SKM-1 (cell line): ENCODE measurements around the gene PLB1.
A peak's percentile ranks its signal among the peaks of the same experiment; 100 is the strongest.

Experiments used
- DNase-seq: peaks from one replicate; lab custom pipeline; 2025; ENCODE audit not compliant: unreplicated experiment; lab: John Stamatoyannopoulos, UW

The PLB1 gene

GRCh38 chr2:28623582-28624405 lies 127.9 kb downstream of the PLB1 start:
- no peak for DNase-seq

GRCh38 chr2:28624436-28624792 lies 128.6 kb downstream of the PLB1 start:
- DNase-seq: no peak

DNA sequence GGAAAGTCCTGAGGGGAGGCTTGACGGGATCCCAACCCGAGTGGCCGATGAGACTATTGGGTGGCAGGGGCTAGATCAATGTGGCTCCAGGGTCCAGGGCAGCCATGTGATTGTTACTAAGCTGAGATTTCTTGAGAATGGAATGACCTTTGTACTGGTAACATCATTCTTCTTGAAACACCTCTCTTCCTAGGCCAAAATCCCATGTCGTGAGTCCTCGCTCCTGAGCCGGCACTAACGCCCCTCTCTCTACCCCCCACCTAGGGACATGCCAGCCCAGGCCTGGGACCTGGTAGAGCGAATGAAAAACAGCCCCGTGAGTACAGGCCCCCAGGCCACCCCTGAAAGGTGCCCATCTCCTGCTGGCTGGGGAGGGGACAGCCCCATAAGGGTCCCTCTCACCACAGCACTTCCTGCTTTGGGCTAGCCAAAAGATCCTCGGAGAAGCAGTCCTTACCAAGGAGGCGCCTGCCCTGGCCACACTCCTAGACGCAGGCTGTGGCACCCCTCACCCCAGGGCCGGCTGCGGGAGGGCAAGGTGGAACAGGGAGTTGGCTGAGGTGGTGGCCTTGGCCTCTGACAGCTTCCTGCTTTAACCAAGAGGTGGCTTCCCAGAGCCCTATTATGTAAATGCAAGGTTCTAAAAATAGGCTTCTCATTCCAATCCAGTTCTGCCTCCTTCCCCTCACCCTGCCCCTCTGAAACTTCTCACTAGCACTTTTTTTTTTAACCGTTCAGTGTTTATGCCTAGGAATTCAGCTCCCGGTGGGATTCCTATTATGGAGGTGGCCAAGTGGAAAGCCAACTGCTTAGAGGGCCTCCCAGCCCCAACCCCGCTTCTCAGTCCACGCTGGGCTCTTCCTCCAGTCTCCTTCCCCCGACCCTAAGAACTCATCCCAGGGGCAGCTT lies 129.2 kb downstream of the PLB1 start:
- DNase-seq: peak; percentile 68

DNA sequence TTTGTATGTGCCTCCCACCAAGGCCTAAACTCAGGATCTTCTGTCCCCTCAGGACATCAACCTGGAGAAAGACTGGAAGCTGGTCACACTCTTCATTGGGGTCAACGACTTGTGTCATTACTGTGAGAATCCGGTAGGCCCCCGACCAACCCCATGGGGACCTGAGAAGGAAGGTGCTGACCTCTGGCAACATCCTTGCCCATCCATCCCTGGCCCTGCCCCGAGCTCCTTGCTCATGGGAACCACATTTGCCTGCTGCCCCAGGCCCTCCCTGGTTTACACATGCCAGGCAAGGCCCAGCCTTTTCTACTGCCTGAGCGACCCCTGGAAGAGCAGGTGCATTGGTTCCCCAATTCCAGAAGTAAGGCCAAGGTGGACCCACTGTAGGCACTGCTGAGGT lies 130.5 kb downstream of the PLB1 start:
- no peak for DNase-seq

DNA sequence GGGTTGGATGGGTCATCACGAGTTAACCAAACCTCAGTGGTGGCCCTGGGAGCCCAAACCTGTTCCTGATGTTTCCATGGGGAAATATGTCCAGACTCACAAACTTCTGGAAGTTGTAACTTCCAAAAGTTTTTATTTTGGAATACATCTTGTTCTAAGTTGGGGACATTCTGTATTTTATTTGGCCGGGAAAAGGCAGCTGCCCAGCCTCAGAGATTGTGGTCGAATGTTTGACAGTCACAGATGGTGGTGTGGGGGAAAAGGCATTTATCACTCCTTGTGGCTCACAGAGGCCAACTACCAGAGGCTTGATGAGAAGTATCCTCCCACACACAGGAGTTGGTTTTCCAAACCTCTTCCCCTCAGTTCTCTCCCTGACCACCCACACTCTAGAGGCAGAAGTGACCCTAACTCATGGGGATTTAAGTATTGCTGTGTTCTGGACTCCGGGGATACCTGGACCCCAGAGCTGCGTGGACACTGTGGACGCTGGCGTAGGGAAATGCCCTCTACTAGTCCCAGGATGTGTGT lies 131.1 kb downstream of the PLB1 start:
- DNase-seq: no peak

DNA sequence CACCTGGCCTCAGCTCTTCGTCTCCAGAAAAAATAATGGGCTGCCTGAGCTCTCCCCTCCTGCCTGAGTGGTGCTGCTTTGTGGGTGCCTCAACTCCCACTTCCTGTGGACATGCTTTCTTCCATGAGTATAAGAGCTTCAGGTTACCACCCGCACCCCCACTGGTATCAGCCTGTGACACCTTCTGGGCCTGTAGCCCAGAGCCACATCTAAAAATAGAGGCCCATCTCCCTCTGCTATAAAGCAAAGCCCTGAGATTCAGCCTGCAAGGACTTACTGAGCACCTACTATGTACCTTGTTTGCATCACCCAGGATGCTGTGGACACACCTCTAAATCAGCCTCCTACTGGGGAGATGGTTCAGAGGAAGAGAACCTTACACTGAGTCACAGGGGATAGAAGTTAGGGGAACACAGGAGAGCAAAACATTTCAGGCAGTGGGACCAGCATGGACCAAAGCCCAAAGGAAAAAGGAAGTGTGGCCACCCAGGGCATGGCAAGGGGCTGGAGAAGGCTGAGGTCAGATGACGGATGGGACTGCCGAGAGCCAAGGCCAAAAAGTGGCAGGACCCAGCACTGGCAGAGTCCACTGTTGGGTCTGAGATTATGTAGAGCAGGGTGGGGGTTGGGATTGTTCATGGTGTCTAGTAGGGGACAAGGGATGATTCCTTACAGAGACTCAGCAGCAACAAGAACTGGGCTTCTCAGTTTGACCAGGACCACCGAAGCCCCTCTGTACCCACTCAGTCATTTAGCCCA lies 132.0 kb downstream of the PLB1 start:
- no peak for DNase-seq

- DNase-seq: no peak
These were observed 132.6 kb downstream of the PLB1 start for GRCh38 chr2:28628506-28628905.

- no peak for DNase-seq
These were observed 133.1 kb downstream of the PLB1 start for GRCh38 chr2:28628987-28629386.

DNA sequence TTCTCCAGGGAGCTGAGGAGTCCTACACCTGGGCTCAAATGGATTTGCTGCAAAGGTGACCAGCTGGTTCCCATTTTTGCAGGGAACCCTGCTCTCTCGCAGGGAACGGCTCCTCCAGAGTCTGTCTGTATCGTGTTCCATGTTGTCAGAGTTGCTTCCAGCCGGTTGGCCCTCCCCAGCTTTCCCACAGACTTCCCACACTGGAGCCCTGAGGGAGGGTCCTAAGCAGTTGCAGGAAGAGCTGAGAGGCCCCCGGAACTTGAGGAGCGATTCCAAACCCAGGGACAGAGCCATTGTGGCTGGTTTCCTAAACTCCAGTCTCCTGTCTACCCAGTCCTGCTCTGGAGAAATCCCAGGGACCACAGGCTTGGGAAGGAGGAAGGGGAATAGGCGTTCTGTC lies 134.1 kb downstream of the PLB1 start:
- no peak for DNase-seq

DNA sequence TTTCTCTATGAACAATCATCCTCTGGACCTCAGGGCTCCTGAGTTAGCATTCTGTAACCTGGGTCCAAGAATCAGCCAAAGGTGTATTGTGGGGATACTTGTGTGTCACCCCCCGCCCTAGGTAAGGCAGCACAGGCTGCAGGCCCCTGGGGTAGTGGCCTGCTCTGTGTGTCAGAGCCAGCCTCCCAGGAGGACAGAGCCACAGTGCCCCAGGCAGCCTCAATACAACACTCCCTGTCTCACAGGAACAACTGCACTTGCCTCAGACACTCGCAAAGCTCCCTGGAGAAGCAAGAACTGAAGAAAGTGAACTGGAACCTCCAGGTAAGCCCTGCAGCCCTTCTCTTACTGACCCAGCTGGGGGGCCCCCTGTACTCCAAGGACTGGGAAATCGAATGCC lies 134.5 kb downstream of the PLB1 start:
- no peak for DNase-seq

- DNase-seq: no peak
These were observed 135.8 kb downstream of the PLB1 start for GRCh38 chr2:28631514-28632206.

- no peak for DNase-seq
These were observed 136.9 kb downstream of the PLB1 start for GRCh38 chr2:28632791-28633190.

- no peak for DNase-seq
These were observed 137.3 kb downstream of the PLB1 start for GRCh38 chr2:28633204-28633603.

DNA sequence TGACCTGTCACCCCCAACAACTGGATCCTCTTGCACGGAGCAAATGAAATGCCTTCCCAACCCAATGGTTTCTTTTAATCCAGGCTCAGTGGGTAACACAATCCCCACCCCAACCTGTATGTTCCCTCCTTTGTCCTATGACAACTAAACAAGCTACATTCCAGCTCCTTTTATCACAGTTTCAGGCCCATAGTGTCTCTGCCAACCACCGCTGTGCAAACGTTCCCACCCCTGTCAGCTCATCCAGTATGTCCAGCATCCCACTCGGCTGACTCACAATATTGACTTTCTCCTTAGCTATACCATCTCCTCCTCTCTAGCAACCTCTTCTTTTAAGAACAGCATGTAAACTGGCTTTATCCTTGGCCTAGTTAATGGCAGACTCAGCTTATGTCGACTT lies 137.9 kb downstream of the PLB1 start:
- no peak for DNase-seq

GRCh38 chr2:28635191-28635611 lies 139.3 kb downstream of the PLB1 start:
- DNase-seq: no peak

DNA sequence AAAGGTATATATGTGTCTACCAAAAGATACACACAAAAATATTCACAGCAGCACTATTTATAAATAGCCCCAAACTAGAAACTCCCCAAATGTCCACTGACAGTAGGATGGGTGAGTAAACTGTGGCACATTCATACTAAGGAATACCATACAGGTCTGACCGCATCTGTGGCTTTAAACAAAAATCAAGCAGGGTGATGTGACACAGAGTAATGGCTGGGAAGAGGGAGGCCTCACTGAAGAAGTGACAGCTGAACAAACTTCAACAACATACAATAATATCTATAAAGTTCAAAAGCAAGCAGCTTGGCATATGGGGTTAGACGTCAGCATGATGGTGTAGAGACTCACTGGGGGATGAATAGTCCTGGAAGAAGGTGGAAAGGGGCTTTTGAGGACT lies 140.6 kb downstream of the PLB1 start:
- no peak for DNase-seq

DNA sequence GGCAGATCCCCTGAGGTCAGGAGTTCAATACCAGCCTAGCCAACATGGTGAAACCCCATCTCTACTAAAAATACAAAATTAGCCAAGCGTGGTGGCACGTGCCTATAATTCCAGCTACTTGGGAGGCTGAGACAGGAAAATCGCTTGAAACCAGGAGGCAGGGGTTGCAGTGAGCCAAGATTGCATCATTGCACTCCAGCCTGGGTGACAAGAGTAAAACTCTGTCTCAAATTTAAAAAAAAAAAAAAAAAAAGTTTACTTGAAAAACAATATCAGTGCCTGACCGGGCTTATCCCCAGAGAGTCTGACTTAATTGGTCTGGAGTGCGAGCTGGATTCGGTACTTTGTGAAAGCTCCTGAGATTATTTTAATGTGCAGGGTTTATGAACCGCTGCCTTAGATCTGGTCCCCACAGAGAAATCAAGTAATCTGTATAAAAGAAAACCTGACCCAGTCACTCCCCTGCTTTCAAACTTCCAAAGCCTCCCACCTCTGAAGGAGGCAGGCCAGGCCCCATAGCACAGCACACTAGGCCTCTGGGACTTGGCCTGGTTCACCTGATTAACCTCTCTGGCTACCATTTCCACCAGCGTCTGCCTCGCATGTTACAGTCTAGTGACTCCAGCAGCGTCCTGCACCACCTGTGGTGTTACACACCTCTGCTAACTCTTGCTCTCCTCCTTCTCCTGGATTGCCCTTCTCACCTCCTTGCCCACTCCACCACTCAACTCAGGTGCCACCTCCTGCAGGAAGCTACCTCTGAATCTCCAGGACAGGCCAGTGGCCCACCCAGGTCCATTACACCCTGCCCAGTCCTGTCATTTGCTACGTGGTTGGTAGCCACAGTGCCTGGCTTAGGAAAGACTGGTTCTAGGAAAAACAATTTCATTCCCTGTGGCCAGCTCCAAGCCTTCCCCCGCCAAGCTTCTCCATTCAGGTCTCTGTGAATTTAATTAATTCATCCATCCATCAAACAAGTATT lies 141.5 kb downstream of the PLB1 start:
- no peak for DNase-seq

GRCh38 chr2:28638102-28638501 lies 142.2 kb downstream of the PLB1 start:
- no peak for DNase-seq

DNA sequence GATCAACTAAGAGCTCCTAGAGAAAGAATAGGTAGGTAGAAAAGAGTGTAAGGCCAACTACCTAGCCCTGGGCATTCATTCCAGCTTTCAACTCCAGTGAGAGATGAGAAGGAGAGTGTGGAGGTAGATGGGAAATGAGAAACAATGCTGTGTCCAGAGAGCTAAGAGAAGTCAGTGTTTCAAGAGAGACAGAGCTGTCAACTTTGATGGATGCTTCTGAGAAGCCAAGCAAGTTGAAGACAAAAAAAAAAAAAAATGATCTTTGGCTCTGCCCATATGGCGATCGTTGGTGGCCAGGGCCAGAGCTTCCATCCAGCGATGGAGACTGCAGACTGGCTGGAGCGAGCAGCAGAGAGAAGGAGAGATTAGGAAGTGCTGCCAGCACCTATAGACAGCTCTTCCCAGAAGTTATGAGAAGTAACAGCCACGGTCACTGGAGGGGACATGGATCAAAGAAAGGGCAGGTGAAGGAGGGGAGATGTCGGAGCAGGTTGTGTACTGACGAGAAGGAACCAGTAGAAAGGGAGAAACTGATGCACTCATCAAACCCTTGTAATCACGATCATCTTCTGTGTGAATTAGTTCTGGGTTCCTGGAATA lies 143.3 kb downstream of the PLB1 start:
- DNase-seq: no peak
